Middle frontal gyrus (tissue), 1 donor: Measurements from ENCODE around the gene ANKRD36C.
"Not testable (repeated sequence)": the region's sequence is repeated elsewhere in the genome, so short reads cannot be mapped to it uniquely, and the experiment has no call there.

ENCODE experiments used
- DNase-seq: peaks from one replicate; pipeline ENCODE4 v3.0.0-alpha.2; 2015; ENCODE audit warnings: low spot score; ENCODE audit errors: extremely low spot score

Gene ANKRD36C

DNA sequence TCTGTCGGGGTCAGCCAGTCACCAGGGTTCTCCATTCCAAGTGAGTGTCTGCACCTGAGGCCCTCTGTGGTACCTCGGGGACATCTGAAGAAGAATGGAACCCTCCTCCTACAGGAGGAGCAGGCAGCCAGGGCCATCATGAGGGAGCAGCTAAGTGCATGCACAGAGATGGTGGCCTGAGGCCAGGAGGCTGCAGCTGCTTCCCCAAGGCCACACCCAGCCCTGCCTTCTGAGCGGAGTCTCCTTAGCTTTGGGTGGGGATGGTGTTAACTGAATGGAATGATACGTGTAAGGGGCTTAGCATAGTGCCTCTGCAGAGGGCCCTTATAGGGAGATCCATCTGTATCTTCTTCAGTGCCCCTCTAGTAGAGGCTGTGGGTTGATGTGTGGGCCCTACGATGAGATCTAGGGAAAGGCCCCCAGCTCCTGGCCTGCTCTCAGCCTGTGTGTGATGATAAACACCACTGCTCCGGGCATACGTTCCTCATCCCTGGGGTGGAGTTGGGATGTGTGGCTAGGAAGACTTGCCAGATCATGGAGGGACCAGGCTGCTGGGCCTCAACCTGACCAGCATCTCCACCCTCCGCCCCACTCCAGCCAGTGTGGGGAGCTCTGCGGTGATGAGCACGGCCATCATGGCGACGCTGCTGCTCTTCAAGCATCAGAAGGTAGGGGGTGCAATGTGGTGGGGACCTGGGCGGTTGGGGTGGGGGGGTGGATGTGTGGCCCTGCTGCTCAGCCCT is 192.3 kb downstream of the ANKRD36C start:
- not testable (repeated sequence) for DNase-seq

DNA sequence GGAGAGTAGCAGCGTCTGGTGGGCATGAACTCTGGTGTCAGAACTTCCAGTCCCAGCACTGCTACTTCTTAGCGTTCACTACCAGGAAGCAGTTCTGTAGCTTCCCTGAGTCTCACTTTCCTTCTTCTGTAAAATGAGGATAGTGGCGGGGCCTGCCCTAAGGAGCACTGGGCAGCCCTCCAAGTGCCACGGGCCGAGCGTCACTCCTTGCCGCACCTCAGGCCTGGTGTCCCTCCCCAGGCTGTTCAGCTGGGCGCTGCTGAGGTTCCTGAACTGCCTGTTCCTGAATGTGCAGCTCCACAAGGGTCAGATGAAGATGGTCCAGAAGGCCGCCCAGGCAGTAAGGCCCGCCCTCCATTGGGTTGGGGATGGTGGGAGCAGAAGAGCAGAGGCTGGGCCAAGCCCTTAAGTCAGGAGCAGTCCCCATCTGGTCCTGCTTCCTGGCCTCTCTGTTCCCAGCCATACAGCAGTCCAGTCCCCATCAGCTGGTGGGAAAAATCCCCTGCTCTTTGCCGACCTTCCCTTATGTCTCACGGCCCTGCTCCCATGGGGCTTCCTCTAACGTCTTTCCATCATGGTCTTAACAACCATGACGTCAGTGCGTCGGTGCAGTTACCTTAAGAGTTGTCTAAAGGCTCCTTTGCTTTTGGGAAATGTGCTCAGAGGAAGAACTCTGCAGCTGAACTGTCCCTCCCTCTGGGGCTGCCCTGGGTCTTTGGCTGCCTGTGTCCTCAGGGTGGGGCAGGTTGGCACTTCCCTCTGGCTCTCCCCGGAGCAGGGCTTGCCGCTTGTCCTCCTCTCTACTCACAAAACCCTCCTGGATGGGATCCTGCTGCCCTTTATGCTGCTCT is 195.2 kb downstream of the ANKRD36C start:
- DNase-seq = not testable (repeated sequence)

DNA sequence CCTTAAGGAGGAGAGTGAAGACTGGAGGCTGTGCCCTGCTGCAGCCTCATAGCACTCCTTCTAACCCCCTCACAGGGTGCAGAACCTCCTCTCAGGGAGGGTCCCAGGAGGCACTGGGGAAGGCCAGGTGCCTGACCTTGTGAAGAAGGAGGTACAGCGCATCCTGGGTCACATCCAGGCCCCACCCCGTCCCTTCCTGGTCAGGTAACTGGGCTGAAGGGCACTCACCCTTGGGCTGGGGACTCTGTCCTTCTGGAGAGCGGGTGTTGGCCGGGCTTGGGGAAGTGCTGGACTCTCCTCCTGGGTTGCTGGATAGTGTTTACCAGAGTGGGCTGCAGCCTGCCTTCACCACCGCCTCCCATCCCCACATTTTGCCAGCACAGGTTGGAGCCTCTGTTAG is 197.7 kb downstream of the ANKRD36C start:
- DNase-seq = not testable (repeated sequence)

DNA sequence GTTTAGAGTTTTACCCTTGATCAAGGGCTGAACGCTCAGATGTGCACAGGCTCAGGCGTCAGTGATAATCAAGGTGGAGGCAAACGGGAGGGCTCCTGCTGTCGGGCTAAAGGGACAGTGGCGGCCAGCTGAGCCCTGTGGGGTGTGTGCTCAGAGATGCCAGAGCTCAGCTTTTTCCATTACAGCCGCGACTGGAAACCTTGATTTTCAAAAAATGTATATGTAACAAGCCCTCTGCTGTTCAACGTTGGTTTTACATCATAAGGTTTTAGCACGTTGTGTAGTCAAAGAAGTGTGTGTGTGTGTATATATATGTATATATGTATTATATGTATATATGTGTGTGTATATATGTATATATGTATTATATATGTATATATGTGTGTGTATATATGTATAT is 201.4 kb downstream of the ANKRD36C start:
- not testable (repeated sequence) for DNase-seq

DNA sequence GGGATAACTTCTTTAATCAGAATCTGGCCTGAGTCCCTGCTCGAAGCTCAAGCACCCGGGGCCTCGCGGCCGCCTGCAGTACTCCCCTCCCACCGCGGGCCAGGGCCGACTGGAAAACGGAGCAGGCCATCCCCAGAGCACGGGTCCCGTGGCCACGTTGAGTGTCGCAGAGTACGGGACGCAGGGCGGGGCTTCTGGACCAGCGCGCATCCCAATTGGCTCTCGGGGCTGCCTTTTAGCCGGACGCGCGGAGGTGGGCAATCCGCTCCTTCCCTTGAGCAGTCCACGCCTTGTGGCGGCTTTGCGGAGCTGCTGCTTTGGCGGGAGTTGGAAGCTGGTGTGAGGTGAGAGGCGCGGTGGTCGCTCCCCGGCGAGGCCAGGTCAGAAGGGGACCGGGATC is 202.2 kb downstream of the ANKRD36C start:
- not testable (repeated sequence) for DNase-seq

GRCh38 chr2:95788642-95789041 is 203.0 kb downstream of the ANKRD36C start:
- DNase-seq = not testable (repeated sequence)
